HCT116 (cell line): Measurements from ENCODE around the gene CYP17A1. TPM values are rescaled to one million over a fixed set of nuclear protein-coding genes. Genes with fewer than 3 reads are reported as not detected.

Experiments used
- ATAC-seq: fragments of 200-7000 bp; cut with Tn5 transposase; 2 replicates; pipeline ENCODE4 v1.9.1; 2020; ENCODE audit warnings: mild to moderate bottlenecking, moderate library complexity
- BruUV-seq: library from RNA; stranded (reverse); fragments of 400-500 nt; replicated peaks from 2 replicates; lab custom pipeline; 2021; lab: Mats Ljungman, UMichigan
- CTCF ChIA-PET: fragments of 300-600 bp; sonication (Branson Sonifier 250); formaldehyde crosslinking; loops from one replicate; lab custom pipeline; 2021; ENCODE audit warnings: antibody characterized with exemption; lab: Charles Lee
- POLR2A ChIA-PET: fragments of 300-600, 350-600 bp; sonication (Branson Sonifier 250); formaldehyde crosslinking; loops from one replicate; lab custom pipeline; 2021; ENCODE audit warnings: antibody characterized with exemption; lab: Charles Lee
- RAD21 ChIA-PET, 2 experiments: fragments of 300-600 bp; sonication (Branson Sonifier 250); formaldehyde crosslinking; loops; one replicate each; lab custom pipeline; 2023; ENCODE audit warnings: low total read pairs in 2 of 2; ENCODE audit not compliant: uncharacterized antibody in 2 of 2, unreplicated experiment in 2 of 2, low non-redundant PET in 1 of 2; lab: Charles Lee
- DNase-seq: peaks from one replicate; pipeline ENCODE4 v3.0.0-alpha.2; 2010; ENCODE audit warnings: low read depth, low spot score
- H2AFZ ChIP-seq: fragments of 200-600 bp; shearing (Covaris generic), sonication (generic); 2 replicates; pipeline ENCODE4 v1.6.1; 2017; ENCODE audit warnings: low read depth, mixed run types, mixed read lengths, antibody characterized with exemption, low read length; ENCODE audit not compliant: poor library complexity, severe bottlenecking
- H3K27ac ChIP-seq: 2 replicates; pipeline ENCODE4 v1.5.1; 2012; ENCODE audit warnings: low read depth, low read length
- H3K27me3 ChIP-seq: fragments of 200-600 bp; sonication (generic); 2 replicates; pipeline ENCODE4 v1.6.1; 2016; ENCODE audit warnings: mixed run types, low read length, mixed read lengths; ENCODE audit not compliant: insufficient read depth
- H3K36me3 ChIP-seq, 2 experiments: fragments of 200-500 bp in 1 of 2; fragments of 200-600 bp in 1 of 2; sonication (Bioruptor generic) in 1 of 2; sonication (generic) in 1 of 2; 2 replicates each; pipeline versions ENCODE4 v1.5.1 to v1.6.1; 2014 to 2016; ENCODE audit warnings: low read length in 2 of 2, inconsistent platforms in 1 of 2, mixed read lengths in 1 of 2, mixed run types in 1 of 2; ENCODE audit not compliant: insufficient read depth in 2 of 2, control insufficient read depth in 1 of 2
- H3K4me1 ChIP-seq, 2 experiments: fragments of 200-600 bp in 1 of 2; sonication (generic) in 1 of 2; 2 replicates each; pipeline versions ENCODE4 v1.5.1 to v1.6.1; 2012 to 2017; ENCODE audit warnings: low read length in 2 of 2, inconsistent platforms in 1 of 2, mild to moderate bottlenecking in 1 of 2, mixed read lengths in 1 of 2, mixed run types in 1 of 2, moderate library complexity in 1 of 2; ENCODE audit not compliant: insufficient read depth in 2 of 2, control insufficient read depth in 1 of 2
- H3K4me2 ChIP-seq: fragments of 200-600 bp; sonication (generic); 2 replicates; pipeline ENCODE4 v1.6.1; 2017; ENCODE audit warnings: mixed run types, low read length, mixed read lengths
- H3K4me3 ChIP-seq, 2 experiments: fragments of 200-600 bp in 1 of 2; sonication (generic) in 1 of 2; replicated peaks in 1 of 2; 2 replicates each; pipeline ENCODE4 v1.5.1; 2011 to 2016; ENCODE audit warnings: low read length in 2 of 2, control low read depth in 1 of 2, low read depth in 1 of 2, mild to moderate bottlenecking in 1 of 2, mixed read lengths in 1 of 2, mixed run types in 1 of 2
- H3K79me2 ChIP-seq: fragments of 200-600 bp; sonication (generic); 2 replicates; pipeline ENCODE4 v1.6.1; 2017; ENCODE audit warnings: mild to moderate bottlenecking, mixed run types, low read length, moderate library complexity, mixed read lengths; ENCODE audit not compliant: insufficient read depth
- H3K9ac ChIP-seq: fragments of 200-600 bp; sonication (generic); 2 replicates; pipeline ENCODE4 v1.6.1; 2016; ENCODE audit warnings: low read length, mixed read lengths
- H3K9me2 ChIP-seq: fragments of 200-600 bp; sonication (generic), shearing (Covaris generic); 2 replicates; pipeline ENCODE4 v1.6.1; 2017; ENCODE audit warnings: mixed run types, mild to moderate bottlenecking, moderate library complexity; ENCODE audit not compliant: insufficient read depth
- H3K9me3 ChIP-seq, 2 experiments: fragments of 200-500 bp in 1 of 2; fragments of 200-600 bp in 1 of 2; sonication (Bioruptor generic) in 1 of 2; sonication (generic) in 1 of 2; 2 replicates each; pipeline ENCODE4 v1.6.1; 2014 to 2017; ENCODE audit warnings: low read length in 2 of 2, mixed read lengths in 2 of 2, inconsistent platforms in 1 of 2, low read depth in 1 of 2, mild to moderate bottlenecking in 1 of 2, mixed run types in 1 of 2, moderate library complexity in 1 of 2; ENCODE audit not compliant: control insufficient read depth in 1 of 2, insufficient read depth in 1 of 2
- H4K20me1 ChIP-seq: fragments of 200-600 bp; sonication (generic), shearing (Covaris generic); 2 replicates; pipeline ENCODE4 v1.6.1; 2017; ENCODE audit warnings: mixed run types, mild to moderate bottlenecking, moderate library complexity; ENCODE audit not compliant: insufficient read depth
- ATF3 ChIP-seq: IDR thresholded peaks from 2 replicates; pipeline ENCODE4 v1.6.1; 2012
- EZH2phosphoT487 ChIP-seq: fragments of 200-600 bp; IDR thresholded peaks from 2 replicates; pipeline ENCODE4 v1.6.1; 2018; ENCODE audit warnings: antibody characterized with exemption, borderline replicate concordance
- POLR2A ChIP-seq: IDR thresholded peaks from 2 replicates; pipeline ENCODE4 v1.7.0; 2011; ENCODE audit warnings: borderline replicate concordance; ENCODE audit not compliant: insufficient read depth, insufficient read length; ENCODE audit errors: extremely low read depth
- POLR2AphosphoS5 ChIP-seq: IDR thresholded peaks from 2 replicates; pipeline ENCODE4 v1.6.1; 2011; ENCODE audit warnings: mild to moderate bottlenecking, low read depth, low read length, moderate library complexity
- SIN3A ChIP-seq: IDR thresholded peaks from 2 replicates; pipeline ENCODE4 v1.6.1; 2012; ENCODE audit warnings: low read depth
- SP1 ChIP-seq: IDR thresholded peaks from 2 replicates; pipeline ENCODE4 v1.6.1; 2012; ENCODE audit warnings: low read depth
- SRF ChIP-seq: IDR thresholded peaks from 2 replicates; pipeline ENCODE4 v1.6.1; 2012; ENCODE audit warnings: low read depth
- TCF7L2 ChIP-seq: IDR thresholded peaks from 2 replicates; pipeline ENCODE4 v1.7.0; 2011; ENCODE audit warnings: borderline replicate concordance, inconsistent platforms; ENCODE audit not compliant: insufficient read depth, insufficient read length; ENCODE audit errors: extremely low read depth
- ZBTB33 ChIP-seq: IDR thresholded peaks from 2 replicates; pipeline ENCODE4 v1.6.1; 2011; ENCODE audit warnings: mild to moderate bottlenecking, low read length, moderate library complexity; ENCODE audit not compliant: insufficient replicate concordance; ENCODE audit errors: extremely low read depth
- ZFX ChIP-seq: fragments of 450-650 bp; IDR thresholded peaks from 2 replicates; pipeline ENCODE4 v1.6.1; 2017
- ZNF274 ChIP-seq: fragments of 200-500 bp; sonication (Bioruptor generic); IDR thresholded peaks from 2 replicates; pipeline ENCODE4 v1.6.1; 2014; ENCODE audit warnings: mild to moderate bottlenecking, low read depth, low read length, inconsistent platforms
- intact Hi-C: fragments of 100-400 bp; cut with micrococcal nuclease; formaldehyde crosslinking; loops from 2 replicates; pipeline ENCODE4 v1.10.0; 2022
- total RNA-seq: library from RNA; stranded (reverse); gene quantifications from one replicate; pipeline ENCODE4 v1.2.1, GENCODE V29; 2021; ENCODE audit not compliant: unreplicated experiment
- TF ChIP-seq, protein P1 (sequence below): IDR thresholded peaks from 2 replicates; pipeline ENCODE4 v1.6.1; 2012; ENCODE audit warnings: low read depth

Gene CYP17A1
- total RNA-seq, 1 experiment from 2014 or later = 4.0 TPM

- Histone ChIP-seq H3K9me3 (no peaks in the 10 kb centered on the region), H3K9me2 (no peaks in the 10 kb centered on the region), H4K20me1 (no peaks in the 10 kb centered on the region)
- RAD21 ChIA-PET = no interaction called here
- TF ChIP-seq SRF (no peak), TCF7L2 (no peak), ATF3 (no peak), SP1 (no peak), ZFX (no peak), SIN3A (no peak), EZH2phosphoT487 (no peak), ZNF274 (no peak), POLR2A (no peak), ZBTB33 (no peak), POLR2AphosphoS5 (no peak)
- TF ChIP-seq, protein P1, sequence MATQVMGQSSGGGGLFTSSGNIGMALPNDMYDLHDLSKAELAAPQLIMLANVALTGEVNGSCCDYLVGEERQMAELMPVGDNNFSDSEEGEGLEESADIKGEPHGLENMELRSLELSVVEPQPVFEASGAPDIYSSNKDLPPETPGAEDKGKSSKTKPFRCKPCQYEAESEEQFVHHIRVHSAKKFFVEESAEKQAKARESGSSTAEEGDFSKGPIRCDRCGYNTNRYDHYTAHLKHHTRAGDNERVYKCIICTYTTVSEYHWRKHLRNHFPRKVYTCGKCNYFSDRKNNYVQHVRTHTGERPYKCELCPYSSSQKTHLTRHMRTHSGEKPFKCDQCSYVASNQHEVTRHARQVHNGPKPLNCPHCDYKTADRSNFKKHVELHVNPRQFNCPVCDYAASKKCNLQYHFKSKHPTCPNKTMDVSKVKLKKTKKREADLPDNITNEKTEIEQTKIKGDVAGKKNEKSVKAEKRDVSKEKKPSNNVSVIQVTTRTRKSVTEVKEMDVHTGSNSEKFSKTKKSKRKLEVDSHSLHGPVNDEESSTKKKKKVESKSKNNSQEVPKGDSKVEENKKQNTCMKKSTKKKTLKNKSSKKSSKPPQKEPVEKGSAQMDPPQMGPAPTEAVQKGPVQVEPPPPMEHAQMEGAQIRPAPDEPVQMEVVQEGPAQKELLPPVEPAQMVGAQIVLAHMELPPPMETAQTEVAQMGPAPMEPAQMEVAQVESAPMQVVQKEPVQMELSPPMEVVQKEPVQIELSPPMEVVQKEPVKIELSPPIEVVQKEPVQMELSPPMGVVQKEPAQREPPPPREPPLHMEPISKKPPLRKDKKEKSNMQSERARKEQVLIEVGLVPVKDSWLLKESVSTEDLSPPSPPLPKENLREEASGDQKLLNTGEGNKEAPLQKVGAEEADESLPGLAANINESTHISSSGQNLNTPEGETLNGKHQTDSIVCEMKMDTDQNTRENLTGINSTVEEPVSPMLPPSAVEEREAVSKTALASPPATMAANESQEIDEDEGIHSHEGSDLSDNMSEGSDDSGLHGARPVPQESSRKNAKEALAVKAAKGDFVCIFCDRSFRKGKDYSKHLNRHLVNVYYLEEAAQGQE = no peak
- TF ChIP-seq, all 23 proteins: peak for 0
- Histone ChIP-seq H3K4me1 (peaks cover 17% of the 10 kb centered on the region in 2 experiments), H3K9ac (no peak overlapping the region), H2AFZ (no peak overlapping the region), H3K27ac (no peak overlapping the region), H3K36me3 (0 out of 4 replicates have a peak, but pooled peaks cover 0 to 3% of the 10 kb centered on the region in 2 experiments), H3K4me3 (no peak overlapping the region), H3K4me2 (no peak overlapping the region), H3K27me3 (no peaks in the 10 kb centered on the region), H3K79me2 (peaks cover 17% of the 10 kb centered on the region)
- POLR2A ChIA-PET = no interaction called here
- DNase-seq (no peak), ATAC-seq (no peak)
- intact Hi-C loops = no loop called here
- BruUV-seq = no TSS peak
- CTCF ChIA-PET = no interaction called here
Measured at GRCh38 chr10:102856758-102857424, 19.7 kb upstream of the CYP17A1 start.
